Tibial nerve (tissue), 3 donors: ENCODE results near the gene SHKBP1.

Experiments used
- POLR2A ChIP-seq, 2 donors: fragments of 450-650 bp; IDR thresholded peaks; one replicate each; pipeline ENCODE4 v1.6.1; 2017; ENCODE audit warnings: antibody characterized with exemption in 2 of 2, mild to moderate bottlenecking in 2 of 2, moderate library complexity in 2 of 2
- TF ChIP-seq, protein P1 (sequence below), 5 experiments: fragments of 200-600 bp in 3 of 5; fragments of 450-650 bp in 2 of 5; sonication (generic) in 3 of 5; IDR thresholded peaks; one replicate each; pipeline ENCODE4 v1.5.1; 2016 to 2019; ENCODE audit warnings: antibody characterized with exemption in 5 of 5, mild to moderate bottlenecking in 3 of 5, moderate library complexity in 2 of 5

DNA sequence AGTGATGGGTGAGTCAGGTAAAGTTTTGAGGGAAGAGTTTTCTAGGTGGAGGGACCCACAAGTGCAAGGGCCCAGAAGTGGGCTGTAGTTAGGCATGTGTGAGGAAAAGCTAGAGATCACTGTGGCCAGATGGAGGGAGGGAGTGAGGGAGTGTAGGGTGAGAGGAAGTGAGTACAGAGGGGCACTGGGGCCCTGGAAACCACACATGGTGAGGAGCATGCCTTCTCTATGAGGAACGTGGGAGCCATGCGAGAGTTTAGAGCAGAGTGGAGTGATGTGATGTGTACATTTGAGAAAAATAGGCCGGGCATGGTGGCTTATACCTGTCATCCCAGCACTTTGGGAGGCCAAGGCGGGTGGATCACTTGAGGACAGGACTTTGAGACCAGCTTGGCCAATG is 14.7 kb upstream of the SHKBP1 start:
- TF ChIP-seq, protein P1, sequence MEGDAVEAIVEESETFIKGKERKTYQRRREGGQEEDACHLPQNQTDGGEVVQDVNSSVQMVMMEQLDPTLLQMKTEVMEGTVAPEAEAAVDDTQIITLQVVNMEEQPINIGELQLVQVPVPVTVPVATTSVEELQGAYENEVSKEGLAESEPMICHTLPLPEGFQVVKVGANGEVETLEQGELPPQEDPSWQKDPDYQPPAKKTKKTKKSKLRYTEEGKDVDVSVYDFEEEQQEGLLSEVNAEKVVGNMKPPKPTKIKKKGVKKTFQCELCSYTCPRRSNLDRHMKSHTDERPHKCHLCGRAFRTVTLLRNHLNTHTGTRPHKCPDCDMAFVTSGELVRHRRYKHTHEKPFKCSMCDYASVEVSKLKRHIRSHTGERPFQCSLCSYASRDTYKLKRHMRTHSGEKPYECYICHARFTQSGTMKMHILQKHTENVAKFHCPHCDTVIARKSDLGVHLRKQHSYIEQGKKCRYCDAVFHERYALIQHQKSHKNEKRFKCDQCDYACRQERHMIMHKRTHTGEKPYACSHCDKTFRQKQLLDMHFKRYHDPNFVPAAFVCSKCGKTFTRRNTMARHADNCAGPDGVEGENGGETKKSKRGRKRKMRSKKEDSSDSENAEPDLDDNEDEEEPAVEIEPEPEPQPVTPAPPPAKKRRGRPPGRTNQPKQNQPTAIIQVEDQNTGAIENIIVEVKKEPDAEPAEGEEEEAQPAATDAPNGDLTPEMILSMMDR (IDR thresholded peaks at IDR 0.05): no peak
- TF ChIP-seq POLR2A (IDR thresholded peaks at IDR 0.05): no peak
